Measurements from ENCODE around the gene ITGB4. TPM values are rescaled to one million over a fixed set of nuclear protein-coding genes. Genes with fewer than 3 reads are reported as not detected.

ITGB4 gene
- total RNA-seq, 1 experiment from 2014 or later = 568 TPM

GRCh38 chr17:75724016-75725003, 3.1 kb downstream of the ITGB4 start:
- Histone ChIP-seq H3K4me2 (ENCODE audit: low read length) (peak overlapping the region; percentile 91), H3K27ac (ENCODE audit: low read depth, low read length) (peak overlapping the region; percentile 94), H3K79me2 (ENCODE audit: insufficient read depth, low read length) (peaks cover 47% of the 10 kb centered on the region), H3K9me3 (ENCODE audit: control insufficient read depth in 1 of 2, insufficient read depth in 1 of 2, low read depth in 1 of 2, low read length in 2 of 2) (no peaks in the 10 kb centered on the region), H3K9me2 (ENCODE audit: insufficient read depth) (no peaks in the 10 kb centered on the region), H3K36me3 (ENCODE audit: control insufficient read depth in 1 of 2, insufficient read depth in 2 of 2, low read length in 2 of 2) (peaks cover 27 to 41% of the 10 kb centered on the region in 2 experiments), H3K9ac (ENCODE audit: low read length) (no peak overlapping the region), H3K4me3 (replicated peaks in 1 of 2; ENCODE audit: low read depth in 1 of 2, low read length in 2 of 2) (no peak overlapping the region), H2AFZ (ENCODE audit: low read depth, low read length, poor library complexity, severe bottlenecking) (no peak overlapping the region), H3K27me3 (ENCODE audit: insufficient read depth, low read length) (no peaks in the 10 kb centered on the region), H4K20me1 (ENCODE audit: insufficient read depth) (no peaks in the 10 kb centered on the region), H3K4me1 (ENCODE audit: control insufficient read depth in 1 of 2, insufficient read depth in 2 of 2, low read length in 2 of 2) (peaks cover 27 to 41% of the 10 kb centered on the region in 2 experiments)
- no peak for ATAC-seq
- ChIA-PET RAD21 (ENCODE audit: low non-redundant PET in 1 of 2, low total read pairs in 2 of 2, uncharacterized antibody in 2 of 2, unreplicated experiment in 2 of 2) (no interaction called here), POLR2A (interaction anchor here (0.5 to 4.0 kb wide), 3 partner anchors 18 to 45 kb away, joined by 3 to 24 read pairs (median 5); no protein-coding TSS in a partner anchor), CTCF (no interaction called here)
- intact Hi-C loops (cut with micrococcal nuclease) = no loop called here
- no peak for DNase-seq (ENCODE audit: low read depth, low spot score)
- no TSS peak for BruUV-seq (replicated peaks)
- TF ChIP-seq ZFX (IDR thresholded peaks at IDR 0.05) = no peak

- Histone ChIP-seq H3K9ac (ENCODE audit: low read length) (no peak overlapping the region), H3K4me2 (ENCODE audit: low read length) (no peak overlapping the region)
- CTCF ChIA-PET = no interaction called here
- no peak for TF ChIP-seq CTCF (IDR thresholded peaks at IDR 0.05 in 2 of 3, conservative IDR thresholded peaks at IDR 0.05 in 1 of 3; ENCODE audit: borderline replicate concordance in 1 of 3, insufficient read depth in 1 of 3, low read depth in 2 of 3, low read length in 2 of 3)
- TF ChIP-seq SP1 (IDR thresholded peaks at IDR 0.05; ENCODE audit: low read depth) = no peak
- TF ChIP-seq ELF1 (IDR thresholded peaks at IDR 0.05; ENCODE audit: borderline replicate concordance, low read depth) = no peak
- no peak for TF ChIP-seq EZH2 (IDR thresholded peaks at IDR 0.05)
- no peak for TF ChIP-seq MAX (IDR thresholded peaks at IDR 0.05)
- TF ChIP-seq FOSL1 (IDR thresholded peaks at IDR 0.05; ENCODE audit: low read depth) = no peak
- TF ChIP-seq CEBPB (IDR thresholded peaks at IDR 0.05; ENCODE audit: low read depth) = no peak
- no peak for TF ChIP-seq EGR1 (IDR thresholded peaks at IDR 0.05; ENCODE audit: low read depth)
- TF ChIP-seq SRF (IDR thresholded peaks at IDR 0.05; ENCODE audit: low read depth) = no peak
- TF ChIP-seq RAD21 (IDR thresholded peaks at IDR 0.05; ENCODE audit: low read depth) = no peak
- TF ChIP-seq ZFX (IDR thresholded peaks at IDR 0.05) = no peak
- TF ChIP-seq EZH2phosphoT487 (IDR thresholded peaks at IDR 0.05; ENCODE audit: borderline replicate concordance) = no peak
- TF ChIP-seq ZBTB33 (IDR thresholded peaks at IDR 0.05; ENCODE audit: extremely low read depth, insufficient replicate concordance, low read length) = no peak
- no peak for TF ChIP-seq YY1 (IDR thresholded peaks at IDR 0.05; ENCODE audit: extremely low read depth, insufficient replicate concordance, low read depth, low read length)
- no peak for TF ChIP-seq POLR2A (IDR thresholded peaks at IDR 0.05; ENCODE audit: borderline replicate concordance, extremely low read depth, insufficient read depth, insufficient read length)
- TF ChIP-seq CBX3 (IDR thresholded peaks at IDR 0.05; ENCODE audit: low read depth) = no peak
These were observed 4.2 kb downstream of the ITGB4 start for GRCh38 chr17:75725504-75725903.

More at GRCh38 chr17:75725504-75725903, 4.2 kb downstream of the ITGB4 start:
- ChIA-PET RAD21 (ENCODE audit: low non-redundant PET in 1 of 2, low total read pairs in 2 of 2, uncharacterized antibody in 2 of 2, unreplicated experiment in 2 of 2) (no interaction called here), POLR2A (interaction anchor here (1.3 to 4.0 kb wide), 2 partner anchors 19 to 43 kb away, joined by 5 to 24 read pairs; no protein-coding TSS in a partner anchor)
- H3K36me3 ChIP-seq (ENCODE audit: control insufficient read depth in 1 of 2, insufficient read depth in 2 of 2, low read length in 2 of 2) = peaks cover 35 to 50% of the 10 kb centered on the region in 2 experiments
- no peak overlapping the region for H2AFZ ChIP-seq (ENCODE audit: low read depth, low read length, poor library complexity, severe bottlenecking)
- no TSS peak for BruUV-seq (replicated peaks)
- intact Hi-C loops (cut with micrococcal nuclease) = no loop called here
- H3K27me3 ChIP-seq (ENCODE audit: insufficient read depth, low read length) = no peaks in the 10 kb centered on the region
- DNase-seq (ENCODE audit: low read depth, low spot score) (no peak), ATAC-seq (no peak)
- H3K27ac ChIP-seq (ENCODE audit: low read depth, low read length) = peak overlapping the region; percentile 8; the same call in 1 of the 2 replicates
- H3K9me2 ChIP-seq (ENCODE audit: insufficient read depth) = no peaks in the 10 kb centered on the region
- H3K4me1 ChIP-seq (ENCODE audit: control insufficient read depth in 1 of 2, insufficient read depth in 2 of 2, low read length in 2 of 2) = peaks cover 21 to 29% of the 10 kb centered on the region in 2 experiments
- H3K79me2 ChIP-seq (ENCODE audit: insufficient read depth, low read length) = peaks cover 47% of the 10 kb centered on the region
- H3K9me3 ChIP-seq (ENCODE audit: control insufficient read depth in 1 of 2, insufficient read depth in 1 of 2, low read depth in 1 of 2, low read length in 2 of 2) = no peaks in the 10 kb centered on the region
- no peak overlapping the region for H3K4me3 ChIP-seq (replicated peaks in 1 of 2; ENCODE audit: low read depth in 1 of 2, low read length in 2 of 2)
- H4K20me1 ChIP-seq (ENCODE audit: insufficient read depth) = no peaks in the 10 kb centered on the region
